ENCODE results near the gene ST6GALNAC2.

Gene ST6GALNAC2

GRCh38 chr17:76578376-76578775 lies 7.3 kb downstream of the ST6GALNAC2 start:
- no peaks in the 10 kb centered on the region for H3K4me1 ChIP-seq (ENCODE audit: control insufficient read depth, insufficient read depth, low read length)
- H3K9ac ChIP-seq (ENCODE audit: low read depth, low read length), result no peak overlapping the region
- no peak overlapping the region for H3K4me2 ChIP-seq (ENCODE audit: low read length)
- no peak overlapping the region for H3K4me3 ChIP-seq (ENCODE audit: low read length)
- H3K36me3 ChIP-seq (ENCODE audit: insufficient read depth, low read length), result no peaks in the 10 kb centered on the region
- no peaks in the 10 kb centered on the region for H3K27me3 ChIP-seq (ENCODE audit: control insufficient read depth, insufficient read depth, low read length)
- no peaks in the 10 kb centered on the region for H3K9me3 ChIP-seq (replicated peaks; ENCODE audit: low read length)

- no peaks in the 10 kb centered on the region for H3K4me1 ChIP-seq (ENCODE audit: control insufficient read depth, insufficient read depth, low read length)
- no peak overlapping the region for H3K4me3 ChIP-seq (ENCODE audit: low read length)
- H3K9ac ChIP-seq (ENCODE audit: low read depth, low read length), result no peak overlapping the region
- no peak overlapping the region for H3K4me2 ChIP-seq (ENCODE audit: low read length)
- H3K36me3 ChIP-seq (ENCODE audit: insufficient read depth, low read length), result no peaks in the 10 kb centered on the region
- no peaks in the 10 kb centered on the region for H3K9me3 ChIP-seq (replicated peaks; ENCODE audit: low read length)
- H3K27me3 ChIP-seq (ENCODE audit: control insufficient read depth, insufficient read depth, low read length), result no peaks in the 10 kb centered on the region
These were observed 7.8 kb downstream of the ST6GALNAC2 start for GRCh38 chr17:76577876-76578275.

GRCh38 chr17:76576189-76576588 lies 9.5 kb downstream of the ST6GALNAC2 start:
- Histone ChIP-seq H3K27me3 (ENCODE audit: control insufficient read depth, insufficient read depth, low read length) (no peaks in the 10 kb centered on the region), H3K36me3 (ENCODE audit: insufficient read depth, low read length) (no peaks in the 10 kb centered on the region), H3K4me1 (ENCODE audit: control insufficient read depth, insufficient read depth, low read length) (no peaks in the 10 kb centered on the region), H3K4me2 (ENCODE audit: low read length) (no peak overlapping the region), H3K4me3 (ENCODE audit: low read length) (no peak overlapping the region), H3K9ac (ENCODE audit: low read depth, low read length) (no peak overlapping the region), H3K9me3 (replicated peaks; ENCODE audit: low read length) (no peaks in the 10 kb centered on the region)

- Histone ChIP-seq H3K36me3 (ENCODE audit: insufficient read depth, low read length) (no peaks in the 10 kb centered on the region), H3K27me3 (ENCODE audit: control insufficient read depth, insufficient read depth, low read length) (no peaks in the 10 kb centered on the region), H3K9ac (ENCODE audit: low read depth, low read length) (no peak overlapping the region), H3K9me3 (replicated peaks; ENCODE audit: low read length) (no peaks in the 10 kb centered on the region), H3K4me1 (ENCODE audit: control insufficient read depth, insufficient read depth, low read length) (no peaks in the 10 kb centered on the region), H3K4me2 (ENCODE audit: low read length) (no peak overlapping the region), H3K4me3 (ENCODE audit: low read length) (no peak overlapping the region)
These were observed 10.1 kb downstream of the ST6GALNAC2 start for GRCh38 chr17:76575570-76575969.

GRCh38 chr17:76574166-76574565 lies 11.5 kb downstream of the ST6GALNAC2 start:
- H3K36me3 ChIP-seq (ENCODE audit: insufficient read depth, low read length), result no peaks in the 10 kb centered on the region
- no peak overlapping the region for H3K4me3 ChIP-seq (ENCODE audit: low read length)
- H3K9me3 ChIP-seq (replicated peaks; ENCODE audit: low read length), result no peaks in the 10 kb centered on the region
- no peak overlapping the region for H3K4me2 ChIP-seq (ENCODE audit: low read length)
- no peak overlapping the region for H3K9ac ChIP-seq (ENCODE audit: low read depth, low read length)
- peaks cover 6% of the 10 kb centered on the region for H3K4me1 ChIP-seq (ENCODE audit: control insufficient read depth, insufficient read depth, low read length)
- no peaks in the 10 kb centered on the region for H3K27me3 ChIP-seq (ENCODE audit: control insufficient read depth, insufficient read depth, low read length)

GRCh38 chr17:76573096-76573495 lies 12.6 kb downstream of the ST6GALNAC2 start:
- H3K9me3 ChIP-seq (replicated peaks; ENCODE audit: low read length), result no peaks in the 10 kb centered on the region
- no peak overlapping the region for H3K9ac ChIP-seq (ENCODE audit: low read depth, low read length)
- H3K36me3 ChIP-seq (ENCODE audit: insufficient read depth, low read length), result no peaks in the 10 kb centered on the region
- H3K4me1 ChIP-seq (ENCODE audit: control insufficient read depth, insufficient read depth, low read length), result peaks cover 6% of the 10 kb centered on the region
- no peak overlapping the region for H3K4me2 ChIP-seq (ENCODE audit: low read length)
- H3K4me3 ChIP-seq (ENCODE audit: low read length), result no peak overlapping the region
- H3K27me3 ChIP-seq (ENCODE audit: control insufficient read depth, insufficient read depth, low read length), result no peaks in the 10 kb centered on the region

GRCh38 chr17:76572201-76572910 lies 13.3 kb downstream of the ST6GALNAC2 start:
- no peak overlapping the region for H3K4me3 ChIP-seq (ENCODE audit: low read length)
- H3K9ac ChIP-seq (ENCODE audit: low read depth, low read length), result no peak overlapping the region
- peaks cover 6% of the 10 kb centered on the region for H3K4me1 ChIP-seq (ENCODE audit: control insufficient read depth, insufficient read depth, low read length)
- peaks cover 2% of the 10 kb centered on the region for H3K36me3 ChIP-seq (ENCODE audit: insufficient read depth, low read length)
- no peak overlapping the region for H3K4me2 ChIP-seq (ENCODE audit: low read length)
- H3K27me3 ChIP-seq (ENCODE audit: control insufficient read depth, insufficient read depth, low read length), result no peaks in the 10 kb centered on the region
- H3K9me3 ChIP-seq (replicated peaks; ENCODE audit: low read length), result no peaks in the 10 kb centered on the region

GRCh38 chr17:76570877-76571471 lies 14.7 kb downstream of the ST6GALNAC2 start:
- H3K4me2 ChIP-seq (ENCODE audit: low read length), result no peak overlapping the region
- H3K9ac ChIP-seq (ENCODE audit: low read depth, low read length), result no peak overlapping the region
- no peak overlapping the region for H3K4me3 ChIP-seq (ENCODE audit: low read length)
- peaks cover 6% of the 10 kb centered on the region for H3K4me1 ChIP-seq (ENCODE audit: control insufficient read depth, insufficient read depth, low read length)
- no peaks in the 10 kb centered on the region for H3K27me3 ChIP-seq (ENCODE audit: control insufficient read depth, insufficient read depth, low read length)
- H3K36me3 ChIP-seq (ENCODE audit: insufficient read depth, low read length), result peaks cover 15% of the 10 kb centered on the region
- H3K9me3 ChIP-seq (replicated peaks; ENCODE audit: low read length), result no peaks in the 10 kb centered on the region

- Histone ChIP-seq H3K9me3 (replicated peaks; ENCODE audit: low read length) (no peaks in the 10 kb centered on the region), H3K27me3 (ENCODE audit: control insufficient read depth, insufficient read depth, low read length) (no peaks in the 10 kb centered on the region), H3K4me1 (ENCODE audit: control insufficient read depth, insufficient read depth, low read length) (peaks cover 9% of the 10 kb centered on the region), H3K36me3 (ENCODE audit: insufficient read depth, low read length) (peaks cover 20% of the 10 kb centered on the region), H3K4me2 (ENCODE audit: low read length) (no peak overlapping the region), H3K4me3 (ENCODE audit: low read length) (no peak overlapping the region), H3K9ac (ENCODE audit: low read depth, low read length) (no peak overlapping the region)
These were observed 15.2 kb downstream of the ST6GALNAC2 start for GRCh38 chr17:76570457-76570856.

- H3K9ac ChIP-seq (ENCODE audit: low read depth, low read length), result no peak overlapping the region
- peaks cover 16% of the 10 kb centered on the region for H3K4me1 ChIP-seq (ENCODE audit: control insufficient read depth, insufficient read depth, low read length)
- no peaks in the 10 kb centered on the region for H3K9me3 ChIP-seq (replicated peaks; ENCODE audit: low read length)
These were observed 15.9 kb downstream of the ST6GALNAC2 start for GRCh38 chr17:76569607-76570279.

GRCh38 chr17:76568811-76569221 lies 16.8 kb downstream of the ST6GALNAC2 start:
- Histone ChIP-seq H3K9me3 (replicated peaks; ENCODE audit: low read length) (no peaks in the 10 kb centered on the region), H3K9ac (ENCODE audit: low read depth, low read length) (no peak overlapping the region), H3K36me3 (ENCODE audit: insufficient read depth, low read length) (peaks cover 32% of the 10 kb centered on the region), H3K27me3 (ENCODE audit: control insufficient read depth, insufficient read depth, low read length) (no peaks in the 10 kb centered on the region), H3K4me1 (ENCODE audit: control insufficient read depth, insufficient read depth, low read length) (peaks cover 17% of the 10 kb centered on the region), H3K4me2 (ENCODE audit: low read length) (no peak overlapping the region), H3K4me3 (ENCODE audit: low read length) (no peak overlapping the region)

More at GRCh38 chr17:76569607-76570279, 15.9 kb downstream of the ST6GALNAC2 start:
- H3K4me2 ChIP-seq (ENCODE audit: low read length), result no peak overlapping the region
- H3K27me3 ChIP-seq (ENCODE audit: control insufficient read depth, insufficient read depth, low read length), result no peaks in the 10 kb centered on the region
- H3K36me3 ChIP-seq (ENCODE audit: insufficient read depth, low read length), result peaks cover 27% of the 10 kb centered on the region
- H3K4me3 ChIP-seq (ENCODE audit: low read length), result no peak overlapping the region
